ENCODE measurements around the gene LHFPL3.

Gene LHFPL3

GRCh38 chr7:104341546-104341945 is 13.1 kb downstream of the LHFPL3 start:
- DNase-seq = no peak
- no peaks in the 10 kb centered on the region for H3K9me3 ChIP-seq (ENCODE audit: control extremely low read depth in 1 of 5, control insufficient read depth in 4 of 5, insufficient read depth in 2 of 5, low read depth in 1 of 5, low read length in 4 of 5)
- POLR2A ChIA-PET = no interaction called here
- H3K4me1 ChIP-seq (ENCODE audit: control extremely low read depth in 1 of 4, control insufficient read depth in 4 of 4, insufficient read depth in 4 of 4, low read length in 3 of 4) = no peaks in the 10 kb centered on the region
- CTCF ChIA-PET = no interaction called here
- no peaks in the 10 kb centered on the region for H3K36me3 ChIP-seq (ENCODE audit: control insufficient read depth in 4 of 4, insufficient read depth in 4 of 4, low read length in 3 of 4)
- H3K27me3 ChIP-seq (replicated peaks in 2 of 5; ENCODE audit: control insufficient read depth in 4 of 5, insufficient read depth in 5 of 5, low read length in 4 of 5) = peaks cover 1 to 6% (median 2%) of the 10 kb centered on the region in 5 experiments
- no peak overlapping the region for H3K4me3 ChIP-seq (ENCODE audit: control insufficient read depth in 1 of 7, extremely low read depth in 1 of 7, insufficient read depth in 4 of 7, low read depth in 2 of 7, low read length in 6 of 7)
- no peak overlapping the region for H3K27ac ChIP-seq (ENCODE audit: insufficient read depth in 1 of 2, low read depth in 1 of 2, low read length in 2 of 2, poor library complexity in 1 of 2, severe bottlenecking in 2 of 2)
- 0% methylated on average over 1 of the region's 2 CpGs for WGBS (ENCODE audit: insufficient coverage)

DNA sequence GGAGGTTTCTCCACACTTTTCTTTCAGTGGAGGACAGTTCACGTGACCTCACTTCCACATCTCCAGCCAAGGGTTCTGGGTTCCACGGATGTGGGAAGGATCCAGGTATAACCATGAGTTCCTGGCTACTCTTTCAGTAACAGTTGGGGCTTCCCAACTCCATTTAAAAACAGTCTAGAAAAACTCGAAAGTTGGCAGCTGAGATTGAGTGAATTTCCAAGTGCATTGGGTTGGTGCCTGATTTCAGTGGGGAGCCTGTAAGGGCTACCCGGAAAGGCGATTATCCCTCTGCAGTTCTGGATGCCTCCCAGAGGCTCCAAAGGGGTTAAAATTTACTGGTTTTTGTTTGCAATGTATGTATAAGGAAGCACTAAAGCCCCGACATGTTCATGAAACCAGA is 24.3 kb downstream of the LHFPL3 start:
- CTCF ChIA-PET = no interaction called here

GRCh38 chr7:104357166-104357565 is 28.8 kb downstream of the LHFPL3 start:
- H3K27me3 ChIP-seq (replicated peaks in 2 of 5; ENCODE audit: control insufficient read depth in 4 of 5, insufficient read depth in 5 of 5, low read length in 4 of 5) = peaks cover 0 to 4% (median 2%) of the 10 kb centered on the region in 5 experiments
- H3K4me3 ChIP-seq (ENCODE audit: control insufficient read depth in 1 of 7, extremely low read depth in 1 of 7, insufficient read depth in 4 of 7, low read depth in 2 of 7, low read length in 6 of 7) = no peak overlapping the region
- H3K4me1 ChIP-seq (ENCODE audit: control extremely low read depth in 1 of 4, control insufficient read depth in 4 of 4, insufficient read depth in 4 of 4, low read length in 3 of 4) = no peaks in the 10 kb centered on the region
- H3K36me3 ChIP-seq (ENCODE audit: control insufficient read depth in 4 of 4, insufficient read depth in 4 of 4, low read length in 3 of 4) = no peaks in the 10 kb centered on the region
- H3K27ac ChIP-seq (ENCODE audit: insufficient read depth in 1 of 2, low read depth in 1 of 2, low read length in 2 of 2, poor library complexity in 1 of 2, severe bottlenecking in 2 of 2) = no peak overlapping the region
- ChIA-PET CTCF (no interaction called here), POLR2A (no interaction called here)
- peaks cover 0 to 1% (median 0%) of the 10 kb centered on the region in 5 experiments for H3K9me3 ChIP-seq (ENCODE audit: control extremely low read depth in 1 of 5, control insufficient read depth in 4 of 5, insufficient read depth in 2 of 5, low read depth in 1 of 5, low read length in 4 of 5)
- no CpG with 5 or more reads among the region's 4 CpGs for WGBS (ENCODE audit: insufficient coverage)
- DNase-seq = no peak

More for the DNA sequence above, 24.3 kb downstream of the LHFPL3 start:
- POLR2A ChIA-PET = no interaction called here
- no peak for DNase-seq
- Histone ChIP-seq H3K9me3 (ENCODE audit: control extremely low read depth in 1 of 5, control insufficient read depth in 4 of 5, insufficient read depth in 2 of 5, low read depth in 1 of 5, low read length in 4 of 5) (no peaks in the 10 kb centered on the region), H3K4me3 (ENCODE audit: control insufficient read depth in 1 of 7, extremely low read depth in 1 of 7, insufficient read depth in 4 of 7, low read depth in 2 of 7, low read length in 6 of 7) (no peak overlapping the region), H3K27me3 (replicated peaks in 2 of 5; ENCODE audit: control insufficient read depth in 4 of 5, insufficient read depth in 5 of 5, low read length in 4 of 5) (peaks cover 0 to 5% (median 0%) of the 10 kb centered on the region in 5 experiments), H3K4me1 (ENCODE audit: control extremely low read depth in 1 of 4, control insufficient read depth in 4 of 4, insufficient read depth in 4 of 4, low read length in 3 of 4) (no peaks in the 10 kb centered on the region), H3K36me3 (ENCODE audit: control insufficient read depth in 4 of 4, insufficient read depth in 4 of 4, low read length in 3 of 4) (no peaks in the 10 kb centered on the region), H3K27ac (ENCODE audit: insufficient read depth in 1 of 2, low read depth in 1 of 2, low read length in 2 of 2, poor library complexity in 1 of 2, severe bottlenecking in 2 of 2) (no peak overlapping the region)
- WGBS (ENCODE audit: insufficient coverage) = 58% methylated on average over 2 of the region's 6 CpGs

DNA sequence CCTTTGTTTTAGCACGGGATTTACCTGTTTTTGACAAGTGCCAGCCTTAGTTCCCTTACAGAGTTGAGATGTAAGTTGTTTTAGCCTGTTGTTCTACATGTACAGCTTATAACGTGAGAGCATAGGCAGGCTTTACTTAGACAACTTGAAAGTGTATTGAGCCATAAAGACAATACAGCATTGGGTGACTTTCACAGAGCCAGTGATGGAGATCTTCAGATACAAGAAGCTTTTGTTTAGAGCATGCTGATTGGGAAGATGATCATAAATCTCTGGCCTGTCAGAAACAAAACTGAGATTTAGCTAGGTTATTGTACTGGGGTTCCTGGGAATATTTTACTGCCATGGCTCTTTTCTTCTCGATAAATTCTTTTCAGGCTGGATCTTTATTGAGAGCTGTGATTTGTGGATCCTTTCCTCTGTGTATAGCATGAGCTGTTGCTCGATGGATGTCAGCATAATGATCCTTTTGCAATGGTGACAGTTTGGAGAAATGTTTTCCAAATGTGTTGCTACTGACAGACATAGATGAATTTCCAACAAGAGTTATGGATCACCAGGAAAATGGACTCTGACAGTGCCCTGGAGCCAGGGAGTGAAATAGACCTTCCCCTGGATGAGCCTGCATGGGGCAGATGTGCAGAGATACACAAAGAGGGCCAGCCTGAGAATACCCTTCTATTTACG is 30.2 kb downstream of the LHFPL3 start:
- DNase-seq = no peak
- Histone ChIP-seq H3K4me1 (ENCODE audit: control extremely low read depth in 1 of 4, control insufficient read depth in 4 of 4, insufficient read depth in 4 of 4, low read length in 3 of 4) (no peaks in the 10 kb centered on the region), H3K4me3 (ENCODE audit: control insufficient read depth in 1 of 7, extremely low read depth in 1 of 7, insufficient read depth in 4 of 7, low read depth in 2 of 7, low read length in 6 of 7) (no peak overlapping the region), H3K27me3 (replicated peaks in 2 of 5; ENCODE audit: control insufficient read depth in 4 of 5, insufficient read depth in 5 of 5, low read length in 4 of 5) (peaks cover 0 to 4% (median 0%) of the 10 kb centered on the region in 5 experiments), H3K36me3 (ENCODE audit: control insufficient read depth in 4 of 4, insufficient read depth in 4 of 4, low read length in 3 of 4) (no peaks in the 10 kb centered on the region), H3K27ac (ENCODE audit: insufficient read depth in 1 of 2, low read depth in 1 of 2, low read length in 2 of 2, poor library complexity in 1 of 2, severe bottlenecking in 2 of 2) (no peak overlapping the region), H3K9me3 (ENCODE audit: control extremely low read depth in 1 of 5, control insufficient read depth in 4 of 5, insufficient read depth in 2 of 5, low read depth in 1 of 5, low read length in 4 of 5) (peaks cover 0 to 1% (median 0%) of the 10 kb centered on the region in 5 experiments)
- POLR2A ChIA-PET = no interaction called here
- CTCF ChIA-PET = no interaction called here
- 100% methylated on average over 2 of the region's 5 CpGs for WGBS (ENCODE audit: insufficient coverage)

DNA sequence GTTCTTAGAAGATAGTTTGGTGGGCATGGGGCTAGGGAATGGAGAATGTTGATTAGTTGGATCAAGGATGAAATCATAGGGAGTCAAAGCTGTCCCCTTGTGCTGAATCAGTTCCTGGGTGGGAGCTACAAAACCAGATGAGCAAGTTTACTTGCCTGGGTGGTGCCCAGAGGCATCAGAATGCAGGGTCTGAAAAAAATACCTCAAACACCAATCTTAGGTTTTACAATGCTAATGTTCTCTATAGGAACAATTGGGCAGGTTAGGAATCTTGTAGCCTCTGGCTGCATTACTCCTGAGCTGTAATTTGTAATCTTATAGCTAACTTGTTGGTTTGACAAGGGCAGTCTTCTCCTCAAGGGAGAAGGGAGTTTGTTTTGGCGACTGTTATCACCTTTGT is 34.4 kb downstream of the LHFPL3 start:
- POLR2A ChIA-PET = no interaction called here
- no CpG with 5 or more reads among the region's 1 CpG for WGBS (ENCODE audit: insufficient coverage)
- Histone ChIP-seq H3K4me1 (ENCODE audit: control extremely low read depth in 1 of 4, control insufficient read depth in 4 of 4, insufficient read depth in 4 of 4, low read length in 3 of 4) (no peaks in the 10 kb centered on the region), H3K9me3 (ENCODE audit: control extremely low read depth in 1 of 5, control insufficient read depth in 4 of 5, insufficient read depth in 2 of 5, low read depth in 1 of 5, low read length in 4 of 5) (peaks cover 0 to 1% (median 0%) of the 10 kb centered on the region in 5 experiments), H3K4me3 (ENCODE audit: control insufficient read depth in 1 of 7, extremely low read depth in 1 of 7, insufficient read depth in 4 of 7, low read depth in 2 of 7, low read length in 6 of 7) (no peak overlapping the region), H3K27ac (ENCODE audit: insufficient read depth in 1 of 2, low read depth in 1 of 2, low read length in 2 of 2, poor library complexity in 1 of 2, severe bottlenecking in 2 of 2) (no peak overlapping the region), H3K36me3 (ENCODE audit: control insufficient read depth in 4 of 4, insufficient read depth in 4 of 4, low read length in 3 of 4) (no peaks in the 10 kb centered on the region), H3K27me3 (replicated peaks in 2 of 5; ENCODE audit: control insufficient read depth in 4 of 5, insufficient read depth in 5 of 5, low read length in 4 of 5) (peaks cover 0 to 4% (median 0%) of the 10 kb centered on the region in 5 experiments)
- CTCF ChIA-PET = no interaction called here
- DNase-seq = no peak

DNA sequence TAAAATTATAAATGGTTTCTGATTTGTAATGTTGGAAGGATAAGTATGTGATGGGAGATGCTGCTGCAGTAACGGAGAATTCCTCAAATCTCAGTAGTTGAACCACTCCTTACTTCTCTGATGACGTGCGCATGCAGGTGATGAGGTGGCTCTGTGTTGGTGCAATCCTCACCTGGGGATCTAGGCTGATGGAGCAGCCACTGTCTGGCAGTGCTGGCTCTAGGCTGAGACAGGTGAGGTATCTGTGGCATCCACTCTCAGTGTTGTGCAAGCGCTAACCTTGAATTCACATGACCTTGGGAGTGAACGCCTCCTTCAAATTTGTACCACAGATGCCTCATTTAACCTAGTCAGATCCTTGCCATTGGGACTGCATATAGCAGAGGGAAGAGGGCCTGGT is 35.0 kb downstream of the LHFPL3 start:
- Histone ChIP-seq H3K4me3 (ENCODE audit: control insufficient read depth in 1 of 7, extremely low read depth in 1 of 7, insufficient read depth in 4 of 7, low read depth in 2 of 7, low read length in 6 of 7) (no peak overlapping the region), H3K27ac (ENCODE audit: insufficient read depth in 1 of 2, low read depth in 1 of 2, low read length in 2 of 2, poor library complexity in 1 of 2, severe bottlenecking in 2 of 2) (no peak overlapping the region), H3K9me3 (ENCODE audit: control extremely low read depth in 1 of 5, control insufficient read depth in 4 of 5, insufficient read depth in 2 of 5, low read depth in 1 of 5, low read length in 4 of 5) (peaks cover 0 to 1% (median 0%) of the 10 kb centered on the region in 5 experiments), H3K4me1 (ENCODE audit: control extremely low read depth in 1 of 4, control insufficient read depth in 4 of 4, insufficient read depth in 4 of 4, low read length in 3 of 4) (no peaks in the 10 kb centered on the region), H3K36me3 (ENCODE audit: control insufficient read depth in 4 of 4, insufficient read depth in 4 of 4, low read length in 3 of 4) (no peaks in the 10 kb centered on the region), H3K27me3 (replicated peaks in 2 of 5; ENCODE audit: control insufficient read depth in 4 of 5, insufficient read depth in 5 of 5, low read length in 4 of 5) (peaks cover 0 to 4% (median 2%) of the 10 kb centered on the region in 5 experiments)
- ChIA-PET POLR2A (no interaction called here), CTCF (no interaction called here)
- WGBS (ENCODE audit: insufficient coverage) = 89% methylated on average over 5 of the region's 5 CpGs
- no peak for DNase-seq

GRCh38 chr7:104366390-104366789 is 38.0 kb downstream of the LHFPL3 start:
- Histone ChIP-seq H3K27me3 (replicated peaks in 2 of 5; ENCODE audit: control insufficient read depth in 4 of 5, insufficient read depth in 5 of 5, low read length in 4 of 5) (peaks cover 0 to 4% (median 2%) of the 10 kb centered on the region in 5 experiments), H3K9me3 (ENCODE audit: control extremely low read depth in 1 of 5, control insufficient read depth in 4 of 5, insufficient read depth in 2 of 5, low read depth in 1 of 5, low read length in 4 of 5) (no peaks in the 10 kb centered on the region), H3K27ac (ENCODE audit: insufficient read depth in 1 of 2, low read depth in 1 of 2, low read length in 2 of 2, poor library complexity in 1 of 2, severe bottlenecking in 2 of 2) (no peak overlapping the region), H3K4me3 (ENCODE audit: control insufficient read depth in 1 of 7, extremely low read depth in 1 of 7, insufficient read depth in 4 of 7, low read depth in 2 of 7, low read length in 6 of 7) (no peak overlapping the region), H3K36me3 (ENCODE audit: control insufficient read depth in 4 of 4, insufficient read depth in 4 of 4, low read length in 3 of 4) (no peaks in the 10 kb centered on the region), H3K4me1 (ENCODE audit: control extremely low read depth in 1 of 4, control insufficient read depth in 4 of 4, insufficient read depth in 4 of 4, low read length in 3 of 4) (no peaks in the 10 kb centered on the region)
- POLR2A ChIA-PET = no interaction called here
- 89% methylated on average over 1 of the region's 1 CpG for WGBS (ENCODE audit: insufficient coverage)
- DNase-seq = no peak
- CTCF ChIA-PET = no interaction called here

All from common myeloid progenitor, CD34-positive (primary cell).